CD4-positive, alpha-beta memory T cell (primary cell): ENCODE measurements around the gene ABCB10. TPM values are rescaled to one million over a fixed set of nuclear protein-coding genes. Genes with fewer than 3 reads are reported as not detected.

Experiments
- CTCF ChIA-PET: fragments of 350-600 bp; sonication (Branson Sonifier 250); formaldehyde crosslinking; loops from one replicate; lab custom pipeline; 2021; ENCODE audit warnings: inconsistent platforms; ENCODE audit not compliant: partially characterized antibody; lab: Charles Lee
- POLR2A ChIA-PET: fragments of 350-600 bp; sonication (Branson Sonifier 250); formaldehyde crosslinking; loops from one replicate; lab custom pipeline; 2021; ENCODE audit not compliant: partially characterized antibody; lab: Charles Lee
- DNase-seq, 5 donors: peaks; one replicate each; pipeline versions ENCODE4 v3.0.0 to v3.0.0-alpha.2; 2020 to 2022; ENCODE audit warnings: mixed read lengths in 1 of 5
- H3K27ac ChIP-seq: one replicate; pipeline ENCODE4 v1.7.0; 2013; ENCODE audit warnings: low read depth, low read length
- H3K27me3 ChIP-seq: 2 replicates; pipeline ENCODE4 v1.7.0; 2013; ENCODE audit warnings: mild to moderate bottlenecking, low read length, moderate library complexity; ENCODE audit not compliant: insufficient read depth
- H3K36me3 ChIP-seq: 2 replicates; pipeline ENCODE4 v1.7.0; 2013; ENCODE audit warnings: mild to moderate bottlenecking, low read length, moderate library complexity; ENCODE audit not compliant: insufficient read depth
- H3K4me1 ChIP-seq: 2 replicates; pipeline ENCODE4 v1.7.0; 2013; ENCODE audit warnings: mild to moderate bottlenecking, low read length, moderate library complexity; ENCODE audit not compliant: insufficient read depth
- H3K4me3 ChIP-seq, 2 donors: one replicate each; pipeline ENCODE4 v1.7.0; 2013; ENCODE audit warnings: low read length in 2 of 2, mild to moderate bottlenecking in 1 of 2
- H3K9me3 ChIP-seq, 2 donors: one replicate each; pipeline ENCODE4 v1.7.0; 2013; ENCODE audit warnings: low read length in 2 of 2, control low read depth in 1 of 2; ENCODE audit not compliant: control insufficient read depth in 1 of 2
- H3K27ac Mint-ChIP-seq, 7 donors: one replicate each; pipeline ENCODE4 v1.8.0; 2020 to 2021; ENCODE audit warnings: mixed read lengths in 7 of 7, mild to moderate bottlenecking in 6 of 7, inconsistent platforms in 3 of 7, moderate library complexity in 3 of 7
- H3K27me3 Mint-ChIP-seq, 2 donors: one replicate each; pipeline ENCODE4 v1.8.0; 2020 to 2021; ENCODE audit warnings: mixed read lengths in 2 of 2
- H3K36me3 Mint-ChIP-seq, 2 donors: one replicate each; pipeline ENCODE4 v1.8.0; 2020 to 2021; ENCODE audit warnings: mixed read lengths in 2 of 2, inconsistent platforms in 1 of 2, mild to moderate bottlenecking in 1 of 2
- H3K4me1 Mint-ChIP-seq, 4 donors: one replicate each; pipeline ENCODE4 v1.8.0; 2020 to 2021; ENCODE audit warnings: mixed read lengths in 4 of 4, mild to moderate bottlenecking in 1 of 4
- H3K4me3 Mint-ChIP-seq, 8 donors: one replicate each; pipeline ENCODE4 v1.8.0; 2020 to 2021; ENCODE audit warnings: mixed read lengths in 8 of 8, mild to moderate bottlenecking in 7 of 8, moderate library complexity in 6 of 8, inconsistent platforms in 3 of 8
- H3K9me3 Mint-ChIP-seq, 8 donors: one replicate each; pipeline ENCODE4 v1.8.0; 2020 to 2021; ENCODE audit warnings: mixed read lengths in 8 of 8, mild to moderate bottlenecking in 5 of 8, inconsistent platforms in 3 of 8, moderate library complexity in 1 of 8
- intact Hi-C: fragments of 100-400 bp; cut with micrococcal nuclease; formaldehyde crosslinking; loops from one replicate; pipeline ENCODE4 v1.15.1; 2023
- polyA plus RNA-seq, 2 donors: library from polyadenylated mRNA; unstranded; fragments of 300-500 nt; fragmentation: Illumina TruSeq; gene quantifications; one replicate each; pipeline ENCODE4 v1.2.3, GENCODE V29; 2021
- total RNA-seq, 2 experiments: library from RNA; stranded (reverse); gene quantifications; one replicate each; pipeline ENCODE4 v1.2.3, GENCODE V29; 2021

The ABCB10 gene
- total and polyA plus RNA-seq, 4 experiments from 2014 or later: 10.0 to 20.2 (median 15.7) TPM

GRCh38 chr1:229552732-229553131 is 5.8 kb downstream of the ABCB10 start:
- no peak for DNase-seq
- no peaks in the 10 kb centered on the region for H3K36me3 ChIP-seq
- no peaks in the 10 kb centered on the region for H3K9me3 Mint-ChIP-seq
- intact Hi-C loops: no loop called here
- no peaks in the 10 kb centered on the region for H3K27me3 Mint-ChIP-seq
- no peaks in the 10 kb centered on the region for H3K9me3 ChIP-seq
- POLR2A ChIA-PET: no interaction called here
- peaks cover 38% of the 10 kb centered on the region for H3K4me1 ChIP-seq
- H3K27ac Mint-ChIP-seq: peak overlapping the region in 1 of 7 donors; percentile 43
- H3K4me1 Mint-ChIP-seq: peaks cover 40 to 55% (median 48%) of the 10 kb centered on the region in 4 donors
- H3K27ac ChIP-seq: no peak overlapping the region
- H3K27me3 ChIP-seq: no peaks in the 10 kb centered on the region
- no peak overlapping the region for H3K4me3 Mint-ChIP-seq
- H3K4me3 ChIP-seq: no peak overlapping the region
- CTCF ChIA-PET: no interaction called here
- peaks cover 11 to 22% of the 10 kb centered on the region in 2 donors for H3K36me3 Mint-ChIP-seq

GRCh38 chr1:229550812-229551567 is 7.5 kb downstream of the ABCB10 start:
- no peaks in the 10 kb centered on the region for H3K27me3 Mint-ChIP-seq
- Histone ChIP-seq H3K36me3 (no peaks in the 10 kb centered on the region), H3K27me3 (no peaks in the 10 kb centered on the region), H3K27ac (no peak overlapping the region), H3K4me1 (peaks cover 21% of the 10 kb centered on the region), H3K4me3 (no peak overlapping the region), H3K9me3 (no peaks in the 10 kb centered on the region)
- H3K27ac Mint-ChIP-seq: no peak overlapping the region
- ChIA-PET POLR2A (no interaction called here), CTCF (interaction anchor here (0.7 kb wide), 1 partner anchor 78 kb away, joined by 3 read pairs; no protein-coding TSS in a partner anchor)
- no peak overlapping the region for H3K4me3 Mint-ChIP-seq
- no peak for DNase-seq
- intact Hi-C loops: no loop called here
- no peaks in the 10 kb centered on the region for H3K9me3 Mint-ChIP-seq
- H3K4me1 Mint-ChIP-seq: peaks cover 27 to 37% (median 33%) of the 10 kb centered on the region in 4 donors
- H3K36me3 Mint-ChIP-seq: peaks cover 15 to 26% of the 10 kb centered on the region in 2 donors

- no peaks in the 10 kb centered on the region for H3K27me3 Mint-ChIP-seq
- Histone ChIP-seq H3K36me3 (no peaks in the 10 kb centered on the region), H3K4me3 (no peak overlapping the region), H3K4me1 (peaks cover 10% of the 10 kb centered on the region), H3K27ac (no peak overlapping the region), H3K27me3 (no peaks in the 10 kb centered on the region), H3K9me3 (no peaks in the 10 kb centered on the region)
- intact Hi-C loops: no loop called here
- no peak for DNase-seq
- H3K4me1 Mint-ChIP-seq: peaks cover 13 to 22% (median 19%) of the 10 kb centered on the region in 4 donors
- H3K4me3 Mint-ChIP-seq: no peak overlapping the region
- no peak overlapping the region for H3K27ac Mint-ChIP-seq
- ChIA-PET POLR2A (interaction anchor here (1.9 kb wide), 1 partner anchor 11 kb away, joined by 6 read pairs; the partner anchor contains the start of gene ABCB10), CTCF (interaction anchor here (1.2 kb wide), 1 partner anchor 11 kb away, joined by 5 read pairs; the partner anchor contains the start of gene ABCB10)
- peaks cover 34 to 47% of the 10 kb centered on the region in 2 donors for H3K36me3 Mint-ChIP-seq
- no peaks in the 10 kb centered on the region for H3K9me3 Mint-ChIP-seq
Observed at GRCh38 chr1:229547542-229547941, 11.0 kb downstream of the ABCB10 start.

GRCh38 chr1:229544587-229544986 is 13.9 kb downstream of the ABCB10 start:
- peaks cover 48 to 62% of the 10 kb centered on the region in 2 donors for H3K36me3 Mint-ChIP-seq
- H3K4me3 Mint-ChIP-seq: no peak overlapping the region
- no peaks in the 10 kb centered on the region for H3K27me3 Mint-ChIP-seq
- peaks cover 15 to 20% (median 18%) of the 10 kb centered on the region in 4 donors for H3K4me1 Mint-ChIP-seq
- H3K36me3 ChIP-seq: peaks cover 9% of the 10 kb centered on the region
- H3K27ac ChIP-seq: no peak overlapping the region
- no peak overlapping the region for H3K4me3 ChIP-seq
- intact Hi-C loops: no loop called here
- H3K9me3 ChIP-seq: no peaks in the 10 kb centered on the region
- CTCF ChIA-PET: interaction anchor here (1.1 kb wide), 1 partner anchor 14 kb away, joined by 3 read pairs; the partner anchor contains the start of gene ABCB10
- DNase-seq: no peak
- POLR2A ChIA-PET: interaction anchor here (2.3 kb wide), 1 partner anchor 14 kb away, joined by 8 read pairs; the partner anchor contains the start of gene ABCB10
- H3K27ac Mint-ChIP-seq: peak overlapping the region in 3 of 7 donors; percentile 23 to 68 (median 29)
- peaks cover 9% of the 10 kb centered on the region for H3K4me1 ChIP-seq
- H3K27me3 ChIP-seq: no peaks in the 10 kb centered on the region
- peaks cover 0 to 2% (median 0%) of the 10 kb centered on the region in 8 donors for H3K9me3 Mint-ChIP-seq

GRCh38 chr1:229539863-229540506 is 18.5 kb downstream of the ABCB10 start:
- DNase-seq: no peak
- no peaks in the 10 kb centered on the region for H3K27me3 ChIP-seq
- H3K4me3 ChIP-seq: no peak overlapping the region
- intact Hi-C loops: no loop called here
- Mint-ChIP-seq H3K27ac (peak overlapping the region in 2 of 7 donors; percentile 22 to 43), H3K27me3 (no peaks in the 10 kb centered on the region), H3K4me1 (peaks cover 14 to 20% (median 18%) of the 10 kb centered on the region in 4 donors), H3K4me3 (no peak overlapping the region), H3K9me3 (peaks cover 0 to 2% (median 0%) of the 10 kb centered on the region in 8 donors), H3K36me3 (peaks cover 62 to 71% of the 10 kb centered on the region in 2 donors)
- H3K36me3 ChIP-seq: peaks cover 29% of the 10 kb centered on the region
- ChIA-PET POLR2A (no interaction called here), CTCF (no interaction called here)
- H3K9me3 ChIP-seq: no peaks in the 10 kb centered on the region
- no peak overlapping the region for H3K27ac ChIP-seq
- H3K4me1 ChIP-seq: peaks cover 9% of the 10 kb centered on the region

GRCh38 chr1:229538945-229539344 is 19.6 kb downstream of the ABCB10 start:
- Histone ChIP-seq H3K36me3 (peaks cover 29% of the 10 kb centered on the region), H3K4me1 (peaks cover 9% of the 10 kb centered on the region), H3K4me3 (no peak overlapping the region), H3K9me3 (no peaks in the 10 kb centered on the region), H3K27ac (no peak overlapping the region), H3K27me3 (no peaks in the 10 kb centered on the region)
- no peaks in the 10 kb centered on the region for H3K27me3 Mint-ChIP-seq
- H3K4me3 Mint-ChIP-seq: no peak overlapping the region
- POLR2A ChIA-PET: no interaction called here
- peaks cover 59 to 68% of the 10 kb centered on the region in 2 donors for H3K36me3 Mint-ChIP-seq
- peaks cover 13 to 20% (median 17%) of the 10 kb centered on the region in 4 donors for H3K4me1 Mint-ChIP-seq
- no peak overlapping the region for H3K27ac Mint-ChIP-seq
- DNase-seq: no peak
- CTCF ChIA-PET: interaction anchor here (1.0 kb wide), 1 partner anchor 874 kb away, joined by 3 read pairs; no protein-coding TSS in a partner anchor
- H3K9me3 Mint-ChIP-seq: peaks cover 0 to 2% (median 0%) of the 10 kb centered on the region in 8 donors
- intact Hi-C loops: no loop called here

GRCh38 chr1:229537894-229538293 is 20.6 kb downstream of the ABCB10 start:
- Mint-ChIP-seq H3K4me3 (no peak overlapping the region), H3K9me3 (peaks cover 0 to 2% (median 0%) of the 10 kb centered on the region in 8 donors), H3K27me3 (no peaks in the 10 kb centered on the region), H3K36me3 (peaks cover 59 to 69% of the 10 kb centered on the region in 2 donors), H3K4me1 (peaks cover 9 to 14% (median 10%) of the 10 kb centered on the region in 4 donors), H3K27ac (peak overlapping the region in 3 of 7 donors; percentile 10 to 72 (median 19))
- Histone ChIP-seq H3K4me3 (no peak overlapping the region), H3K27ac (no peak overlapping the region), H3K27me3 (no peaks in the 10 kb centered on the region), H3K36me3 (peaks cover 29% of the 10 kb centered on the region), H3K9me3 (no peaks in the 10 kb centered on the region), H3K4me1 (peaks cover 9% of the 10 kb centered on the region)
- POLR2A ChIA-PET: no interaction called here
- CTCF ChIA-PET: no interaction called here
- intact Hi-C loops: no loop called here
- DNase-seq: no peak
